ENCODE data around the gene PRKN. TPM values are rescaled to one million over a fixed set of nuclear protein-coding genes. Genes with fewer than 3 reads are reported as not detected.

The PRKN gene
- total RNA-seq, 1 donor from 2014 or later = 4.9 TPM

DNA sequence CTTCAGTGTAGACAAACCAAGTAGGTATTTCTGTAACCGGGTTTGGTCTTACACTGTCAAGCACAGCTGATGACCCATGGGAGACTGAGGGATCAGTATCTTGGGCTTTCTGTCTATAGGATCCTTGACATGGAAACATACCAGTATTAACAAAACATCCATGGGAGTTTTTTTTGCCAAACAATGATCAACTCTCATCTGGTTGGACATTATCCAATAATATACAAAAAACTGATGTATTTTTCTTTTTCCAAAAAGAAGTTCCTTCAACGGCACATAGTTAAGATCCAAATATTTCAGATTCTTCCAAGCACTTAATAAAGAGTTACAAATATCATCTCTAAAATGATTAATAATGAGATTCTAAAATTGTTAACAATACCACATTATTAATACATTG lies 459.9 kb downstream of the PRKN start:
- no peaks in the 10 kb centered on the region for H3K36me3 ChIP-seq
- intact Hi-C loops (cut with DNase I) = no loop called here
- no peak overlapping the region for H3K4me3 ChIP-seq
- DNase-seq (ENCODE audit: extremely low spot score in 2 of 2) = no peak
- no peaks in the 10 kb centered on the region for H3K9me3 ChIP-seq
- no peak for TF ChIP-seq CTCF (IDR thresholded peaks at IDR 0.05)
- no peak for TF ChIP-seq POLR2AphosphoS5 (IDR thresholded peaks at IDR 0.05; ENCODE audit: insufficient read depth in 1 of 2, low read depth in 1 of 2)
- no peak for TF ChIP-seq POLR2A (IDR thresholded peaks at IDR 0.05)
- H3K27ac ChIP-seq = no peak overlapping the region
- no peaks in the 10 kb centered on the region for H3K27me3 ChIP-seq
- H3K4me1 ChIP-seq = no peaks in the 10 kb centered on the region

GRCh38 chr6:162267126-162267525 lies 460.4 kb downstream of the PRKN start:
- Histone ChIP-seq H3K36me3 (no peaks in the 10 kb centered on the region), H3K4me1 (no peaks in the 10 kb centered on the region), H3K27ac (no peak overlapping the region), H3K4me3 (no peak overlapping the region), H3K9me3 (no peaks in the 10 kb centered on the region), H3K27me3 (no peaks in the 10 kb centered on the region)
- intact Hi-C loops (cut with DNase I) = no loop called here
- DNase-seq (ENCODE audit: extremely low spot score in 2 of 2) = no peak
- TF ChIP-seq POLR2AphosphoS5 (IDR thresholded peaks at IDR 0.05; ENCODE audit: insufficient read depth in 1 of 2, low read depth in 1 of 2) = no peak
- no peak for TF ChIP-seq CTCF (IDR thresholded peaks at IDR 0.05)
- TF ChIP-seq POLR2A (IDR thresholded peaks at IDR 0.05) = no peak

DNA sequence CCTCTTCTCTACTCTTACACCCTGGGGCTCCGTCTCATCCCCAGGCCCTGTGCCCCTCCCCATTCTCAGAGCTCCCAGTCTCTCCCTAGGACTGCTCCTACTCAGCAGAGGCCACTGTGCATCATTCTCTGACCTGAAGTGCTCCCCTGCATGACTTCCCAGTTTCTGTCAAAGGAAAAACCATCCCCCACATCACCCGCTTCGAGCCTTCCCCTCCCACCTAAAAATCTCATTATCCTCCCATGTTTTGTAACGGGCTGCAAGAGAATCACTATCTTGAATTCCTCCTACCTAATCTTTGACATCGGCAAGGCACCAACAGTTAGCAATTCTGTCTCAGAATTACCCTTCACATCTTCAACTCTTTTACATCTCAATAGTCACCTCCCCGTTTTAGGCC lies 463.0 kb downstream of the PRKN start:
- no peaks in the 10 kb centered on the region for H3K36me3 ChIP-seq
- H3K27ac ChIP-seq = no peak overlapping the region
- TF ChIP-seq POLR2A (IDR thresholded peaks at IDR 0.05) (no peak), POLR2AphosphoS5 (IDR thresholded peaks at IDR 0.05; ENCODE audit: insufficient read depth in 1 of 2, low read depth in 1 of 2) (no peak), CTCF (IDR thresholded peaks at IDR 0.05) (no peak)
- H3K9me3 ChIP-seq = no peaks in the 10 kb centered on the region
- no peaks in the 10 kb centered on the region for H3K4me1 ChIP-seq
- H3K27me3 ChIP-seq = no peaks in the 10 kb centered on the region
- intact Hi-C loops (cut with DNase I) = no loop called here
- DNase-seq (ENCODE audit: extremely low spot score in 2 of 2) = no peak
- no peak overlapping the region for H3K4me3 ChIP-seq

- intact Hi-C loops (cut with DNase I) = no loop called here
Measured at GRCh38 chr6:162262466-162263196, 464.9 kb downstream of the PRKN start.

More at GRCh38 chr6:162262466-162263196, 464.9 kb downstream of the PRKN start:
- H3K27me3 ChIP-seq = no peaks in the 10 kb centered on the region
- TF ChIP-seq POLR2A (IDR thresholded peaks at IDR 0.05) (no peak), CTCF (IDR thresholded peaks at IDR 0.05) (no peak), POLR2AphosphoS5 (IDR thresholded peaks at IDR 0.05; ENCODE audit: insufficient read depth in 1 of 2, low read depth in 1 of 2) (no peak)
- no peak overlapping the region for H3K27ac ChIP-seq
- H3K9me3 ChIP-seq = no peaks in the 10 kb centered on the region
- no peak for DNase-seq (ENCODE audit: extremely low spot score in 2 of 2)
- no peaks in the 10 kb centered on the region for H3K36me3 ChIP-seq
- no peaks in the 10 kb centered on the region for H3K4me1 ChIP-seq
- H3K4me3 ChIP-seq = no peak overlapping the region
